ENCODE data around the gene GLI2.

The GLI2 gene

DNA sequence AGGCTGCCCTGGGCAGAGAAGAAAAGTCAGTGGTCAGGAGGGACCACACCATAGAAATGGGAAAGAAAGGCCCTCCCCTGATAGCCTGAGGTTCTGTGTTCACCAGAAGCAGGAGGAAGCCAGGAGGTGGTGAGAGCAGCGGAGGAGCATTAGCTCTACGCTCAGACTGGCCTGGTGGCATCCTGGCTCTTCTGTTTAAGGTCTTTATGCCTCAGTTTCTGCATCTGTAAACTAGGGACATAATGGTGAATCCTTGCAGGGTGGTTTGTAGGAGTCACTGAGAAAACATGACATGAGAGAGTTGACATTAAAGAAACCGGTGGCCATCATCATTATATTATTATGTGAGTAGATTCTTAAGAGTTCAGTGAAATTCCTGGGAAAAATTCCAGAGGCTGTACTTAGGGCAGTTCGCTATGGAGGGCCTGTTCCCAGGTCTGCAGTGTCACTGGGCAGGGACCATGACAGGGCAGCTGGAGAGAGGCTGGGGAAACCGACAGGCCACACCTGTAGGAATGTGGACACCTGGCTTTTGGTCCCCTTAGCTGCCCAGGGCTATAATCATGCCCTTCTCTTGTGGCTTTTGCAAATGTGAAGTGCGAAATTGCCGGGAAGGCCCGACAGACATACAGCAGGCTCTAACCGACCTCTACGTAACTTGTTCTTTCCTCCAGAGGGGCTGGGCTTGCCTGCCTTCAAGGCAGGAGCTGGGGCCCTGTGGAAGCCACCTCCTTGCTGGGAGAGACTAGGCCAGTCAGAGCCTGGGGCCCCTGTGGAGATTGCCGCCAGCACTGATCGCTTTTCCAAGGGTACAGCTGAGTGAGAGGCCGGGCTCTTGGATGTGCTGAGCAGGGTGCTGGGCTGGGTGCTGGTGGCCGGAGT, 31.0 kb downstream of the GLI2 start:
- no peak for DNase-seq (ENCODE audit: low read depth, low spot score)
- H3K4me3 ChIP-seq (ENCODE audit: low read depth, low read length) = no peak overlapping the region
- TF ChIP-seq, protein P1, sequence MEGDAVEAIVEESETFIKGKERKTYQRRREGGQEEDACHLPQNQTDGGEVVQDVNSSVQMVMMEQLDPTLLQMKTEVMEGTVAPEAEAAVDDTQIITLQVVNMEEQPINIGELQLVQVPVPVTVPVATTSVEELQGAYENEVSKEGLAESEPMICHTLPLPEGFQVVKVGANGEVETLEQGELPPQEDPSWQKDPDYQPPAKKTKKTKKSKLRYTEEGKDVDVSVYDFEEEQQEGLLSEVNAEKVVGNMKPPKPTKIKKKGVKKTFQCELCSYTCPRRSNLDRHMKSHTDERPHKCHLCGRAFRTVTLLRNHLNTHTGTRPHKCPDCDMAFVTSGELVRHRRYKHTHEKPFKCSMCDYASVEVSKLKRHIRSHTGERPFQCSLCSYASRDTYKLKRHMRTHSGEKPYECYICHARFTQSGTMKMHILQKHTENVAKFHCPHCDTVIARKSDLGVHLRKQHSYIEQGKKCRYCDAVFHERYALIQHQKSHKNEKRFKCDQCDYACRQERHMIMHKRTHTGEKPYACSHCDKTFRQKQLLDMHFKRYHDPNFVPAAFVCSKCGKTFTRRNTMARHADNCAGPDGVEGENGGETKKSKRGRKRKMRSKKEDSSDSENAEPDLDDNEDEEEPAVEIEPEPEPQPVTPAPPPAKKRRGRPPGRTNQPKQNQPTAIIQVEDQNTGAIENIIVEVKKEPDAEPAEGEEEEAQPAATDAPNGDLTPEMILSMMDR (IDR thresholded peaks at IDR 0.05; ENCODE audit: insufficient read depth, low read length, missing control alignments) = no peak
- CTCF ChIA-PET = interaction anchor here (1.8 kb wide), 1 partner anchor 71 kb away, joined by 4 read pairs; no protein-coding TSS in a partner anchor
- POLR2A ChIA-PET = interaction anchor here (1.0 kb wide), 1 partner anchor 13 kb away, joined by 3 read pairs; no protein-coding TSS in a partner anchor

DNA sequence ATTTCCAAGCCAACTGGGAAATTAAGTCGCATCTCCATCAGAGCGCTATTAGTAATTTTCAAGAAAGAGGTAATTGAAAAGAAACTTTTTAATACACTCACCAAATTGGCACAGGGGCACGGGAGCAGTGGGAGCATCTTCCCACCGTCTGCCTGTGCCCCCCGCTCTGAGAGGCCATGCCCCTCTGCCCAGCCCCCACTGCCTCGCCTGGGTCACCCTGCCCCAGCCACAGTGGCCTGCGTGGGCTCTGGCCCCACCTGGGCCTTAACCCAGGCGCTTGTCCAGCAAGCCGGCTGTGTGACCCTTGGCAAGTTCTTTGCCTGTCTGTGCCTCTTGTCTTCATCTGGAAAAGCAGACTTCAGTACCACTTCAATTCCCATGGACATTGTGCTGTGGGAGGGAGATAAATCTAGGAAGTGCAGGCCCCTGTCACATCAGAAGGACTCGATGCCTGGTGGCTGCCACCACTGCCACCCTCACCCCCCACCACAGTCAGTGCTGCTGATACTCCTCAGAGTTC, 31.9 kb downstream of the GLI2 start:
- no peak overlapping the region for H3K4me3 ChIP-seq (ENCODE audit: low read depth, low read length)
- CTCF ChIA-PET = interaction anchor here (1.4 to 4.0 kb wide), 3 partner anchors 11 to 72 kb away, joined by 5 to 26 read pairs (median 5); no protein-coding TSS in a partner anchor
- POLR2A ChIA-PET = interaction anchor here (0.6 to 1.4 kb wide), 2 partner anchors 8 to 11 kb away, joined by 4 to 5 read pairs; no protein-coding TSS in a partner anchor
- TF ChIP-seq, protein P1 (IDR thresholded peaks at IDR 0.05; ENCODE audit: insufficient read depth, low read length, missing control alignments) = no peak
- no peak for DNase-seq (ENCODE audit: low read depth, low spot score)

DNA sequence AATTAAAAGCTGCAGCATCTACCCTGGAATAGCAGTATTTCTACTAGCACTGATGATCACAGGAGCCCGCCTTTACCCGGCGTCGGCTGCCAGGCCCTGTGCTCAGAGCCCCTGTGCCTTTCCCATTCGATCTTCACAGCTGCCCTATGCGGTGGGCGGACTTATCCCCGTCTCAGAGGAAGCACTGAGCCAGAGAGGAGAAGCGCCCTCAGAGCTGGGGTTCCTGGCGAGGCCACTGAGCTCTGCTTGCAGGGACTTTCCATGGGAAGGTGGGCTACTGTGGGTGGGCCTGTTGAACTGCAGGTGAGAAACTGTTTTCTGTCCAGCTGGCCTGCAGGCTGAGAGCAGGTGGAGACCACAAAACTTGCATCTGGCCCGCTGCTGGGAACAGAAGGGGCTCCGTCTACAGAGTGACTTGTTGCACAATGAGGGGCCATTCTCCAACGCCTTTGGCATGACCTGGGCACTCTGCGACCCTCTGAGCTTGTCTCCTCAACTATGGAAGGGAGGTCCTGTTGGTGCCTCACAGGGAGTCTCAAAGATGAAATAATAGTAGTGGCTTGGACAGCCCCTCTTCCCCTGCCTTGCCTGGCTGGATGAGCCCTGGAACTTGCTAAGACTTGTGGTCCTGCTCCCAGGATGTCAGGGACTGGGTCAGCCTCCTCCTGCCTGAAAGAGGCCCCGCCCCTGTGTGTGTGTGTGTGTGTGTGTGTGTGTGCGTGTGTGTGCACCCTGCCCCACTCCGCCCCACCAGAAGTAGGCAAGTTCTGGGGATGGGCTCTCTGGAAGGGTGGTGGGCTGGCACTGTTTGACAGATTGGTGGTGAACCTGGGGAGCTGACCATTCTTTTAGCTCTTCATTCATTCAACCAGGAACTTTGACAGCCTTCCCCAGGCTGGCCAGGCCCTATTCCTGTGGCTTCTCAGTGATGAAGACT, 32.7 kb downstream of the GLI2 start:
- DNase-seq (ENCODE audit: low read depth, low spot score) = no peak
- CTCF ChIA-PET = interaction anchor here (0.8 to 4.0 kb wide), 4 partner anchors 10 to 72 kb away, joined by 3 to 26 read pairs (median 5); no protein-coding TSS in a partner anchor
- TF ChIP-seq, protein P1 (IDR thresholded peaks at IDR 0.05; ENCODE audit: insufficient read depth, low read length, missing control alignments) = no peak
- POLR2A ChIA-PET = interaction anchor here (0.6 to 1.4 kb wide), 2 partner anchors 9 to 10 kb away, joined by 4 to 5 read pairs; no protein-coding TSS in a partner anchor
- no peak overlapping the region for H3K4me3 ChIP-seq (ENCODE audit: low read depth, low read length)

DNA sequence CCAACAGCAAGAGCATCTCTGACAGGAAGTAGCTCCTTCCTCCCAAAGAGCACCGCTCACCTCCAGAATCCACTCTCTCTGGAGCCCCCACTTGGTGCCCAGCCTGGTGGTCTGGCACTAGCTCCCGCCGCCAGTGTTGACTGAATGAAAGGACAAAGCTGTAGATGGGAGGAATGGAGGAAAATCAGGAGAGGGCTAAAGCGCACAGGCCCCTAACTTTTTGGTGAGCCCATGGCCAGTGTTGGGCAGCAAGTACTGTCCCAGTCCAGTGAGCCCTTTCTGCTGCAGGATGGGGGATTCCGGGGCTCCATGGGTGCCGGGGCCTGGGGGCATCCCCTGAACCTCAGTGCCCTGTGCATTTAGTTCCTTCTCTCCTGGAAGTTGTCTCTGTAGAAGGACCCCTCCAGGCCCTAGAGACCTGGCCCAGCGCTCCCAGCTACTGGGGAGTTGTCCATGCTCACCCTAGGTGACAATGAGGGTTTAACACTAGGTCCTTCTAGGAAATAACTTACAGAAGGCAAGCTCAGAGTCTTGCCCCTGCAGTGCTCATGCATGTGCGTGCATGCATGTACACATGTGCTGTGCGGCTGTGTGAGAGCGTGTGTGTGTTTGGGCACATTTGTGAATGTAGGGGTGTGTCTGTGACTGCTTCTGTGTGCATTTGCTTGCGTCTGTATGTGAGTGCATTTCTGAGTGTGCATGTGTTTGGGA, 33.6 kb downstream of the GLI2 start:
- ChIA-PET CTCF (interaction anchor here (0.8 to 4.0 kb wide), 4 partner anchors 10 to 73 kb away, joined by 3 to 26 read pairs (median 5); no protein-coding TSS in a partner anchor), POLR2A (interaction anchor here (1.4 to 2.0 kb wide), 2 partner anchors 9 to 32 kb away, joined by 5 to 8 read pairs; no protein-coding TSS in a partner anchor)
- no peak for DNase-seq (ENCODE audit: low read depth, low spot score)
- TF ChIP-seq, protein P1 (IDR thresholded peaks at IDR 0.05; ENCODE audit: insufficient read depth, low read length, missing control alignments) = no peak
- no peak overlapping the region for H3K4me3 ChIP-seq (ENCODE audit: low read depth, low read length)

DNA sequence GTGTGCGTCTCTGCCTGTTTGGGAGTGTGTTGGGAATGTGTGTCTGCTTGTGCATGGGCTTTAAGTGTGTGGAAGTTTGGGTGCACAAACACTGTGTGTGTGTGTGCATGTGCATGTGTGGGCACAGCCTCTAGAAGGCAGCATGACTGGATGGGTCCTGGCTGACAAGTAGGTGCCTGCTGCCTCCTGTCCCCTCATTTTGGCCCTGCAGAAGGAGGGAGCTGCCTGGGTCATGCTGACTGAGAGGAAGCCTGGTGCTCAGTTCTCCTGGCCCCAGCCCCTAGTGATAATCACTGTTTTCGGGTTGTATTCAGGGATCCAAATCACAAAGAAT, 34.1 kb downstream of the GLI2 start:
- ChIA-PET CTCF (interaction anchor here (4.0 kb wide), 1 partner anchor 10 kb away, joined by 26 read pairs; no protein-coding TSS in a partner anchor), POLR2A (interaction anchor here (2.0 kb wide), 1 partner anchor 32 kb away, joined by 8 read pairs; no protein-coding TSS in a partner anchor)
- no peak overlapping the region for H3K4me3 ChIP-seq (ENCODE audit: low read depth, low read length)
- no peak for DNase-seq (ENCODE audit: low read depth, low spot score)
- TF ChIP-seq, protein P1 (IDR thresholded peaks at IDR 0.05; ENCODE audit: insufficient read depth, low read length, missing control alignments) = no peak
